ENCODE measurements around the gene MVB12B. TPM values are rescaled to one million over a fixed set of nuclear protein-coding genes. Genes with fewer than 3 reads are reported as not detected.

The MVB12B gene
- total and polyA plus RNA-seq, 2 of the 8 experiments (the other 6 are each of a cell fraction or from before 2014, with no cell fraction given), result 2.6 to 5.0 TPM

- TF ChIP-seq EZH2 (IDR thresholded peaks at IDR 0.05; ENCODE audit: low read depth, low read length, severe bottlenecking) (no peak), FOSL1 (IDR thresholded peaks at IDR 0.05; ENCODE audit: insufficient read depth, low read depth, low read length) (no peak)
Observed at GRCh38 chr9:126406075-126406667, 79.5 kb downstream of the MVB12B start (continued).
